ENCODE data around the gene INAFM1. TPM values are rescaled to one million over a fixed set of nuclear protein-coding genes. Genes with fewer than 3 reads are reported as not detected.
A peak's percentile ranks its signal among the peaks of the same experiment; 100 is the strongest.
"Not testable (repeated sequence)": the region's sequence is repeated elsewhere in the genome, so short reads cannot be mapped to it uniquely, and the experiment has no call there.

Gene INAFM1
- polyA plus RNA-seq, 2 donors: 5.6 to 7.4 TPM

DNA sequence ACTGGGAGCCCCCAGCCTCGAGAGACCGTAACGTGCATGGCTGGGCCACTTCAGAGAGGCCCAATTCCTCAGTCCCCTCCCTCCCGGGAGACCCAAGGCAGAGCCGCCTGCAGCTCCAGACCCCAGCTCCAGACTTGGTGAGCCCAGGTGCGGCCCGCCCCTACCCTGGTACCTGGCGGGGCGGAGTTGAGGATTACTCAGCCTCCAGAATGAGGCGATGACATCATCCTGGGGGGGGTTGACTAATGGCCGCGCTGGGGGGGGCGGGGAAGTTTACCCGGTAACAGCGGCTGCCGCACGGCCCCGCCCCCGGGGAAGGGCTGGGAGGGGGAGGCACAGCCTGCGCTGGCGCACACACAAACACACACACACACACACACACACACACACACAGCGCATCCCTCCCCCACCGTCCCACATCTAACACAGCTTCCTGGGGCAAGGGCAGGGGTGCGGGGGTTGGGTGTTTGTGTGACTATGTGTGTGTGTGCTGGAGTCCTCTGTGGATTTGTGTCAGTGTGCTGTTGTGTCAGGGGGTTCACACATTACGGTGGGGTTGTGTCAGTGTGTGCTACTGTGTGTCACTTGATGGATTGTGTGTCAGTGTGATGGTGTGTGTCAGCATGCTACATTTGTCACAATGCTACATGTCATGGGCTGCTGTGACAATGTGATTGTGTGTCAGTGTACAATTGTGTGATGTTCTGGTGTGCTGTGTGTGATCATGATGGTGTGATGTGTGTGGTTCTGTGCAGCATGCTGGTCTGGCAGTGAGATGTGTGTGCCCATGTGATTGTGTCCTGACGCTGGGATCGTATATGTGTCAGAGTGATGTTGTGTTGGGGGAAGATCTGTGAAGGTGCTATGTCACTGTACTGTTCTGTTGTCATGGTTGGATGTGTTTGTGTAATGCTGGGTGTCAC lies 33.4 kb upstream of the INAFM1 start:
- Histone ChIP-seq H3K27ac (ENCODE audit: low read depth in 2 of 2, low read length in 1 of 2) (no peak overlapping the region), H3K36me3 (ENCODE audit: control insufficient read depth in 2 of 2, insufficient read depth in 2 of 2, low read length in 1 of 2) (no peaks in the 10 kb centered on the region), H3K27me3 (ENCODE audit: control insufficient read depth in 1 of 2, insufficient read depth in 2 of 2, low read length in 2 of 2) (no peaks in the 10 kb centered on the region), H3K9me3 (ENCODE audit: control insufficient read depth in 2 of 2, insufficient read depth in 1 of 2, low read depth in 1 of 2, low read length in 1 of 2) (no peaks in the 10 kb centered on the region), H3K4me1 (ENCODE audit: control insufficient read depth in 2 of 2, insufficient read depth in 2 of 2, low read length in 1 of 2) (peaks cover 0 to 14% of the 10 kb centered on the region in 2 donors), H3K4me3 (ENCODE audit: low read depth in 1 of 2, low read length in 2 of 2) (no peak overlapping the region)
- 6 to 7% methylated on average over 24 to 27 of the region's 27 CpGs for WGBS, 2 donors

DNA sequence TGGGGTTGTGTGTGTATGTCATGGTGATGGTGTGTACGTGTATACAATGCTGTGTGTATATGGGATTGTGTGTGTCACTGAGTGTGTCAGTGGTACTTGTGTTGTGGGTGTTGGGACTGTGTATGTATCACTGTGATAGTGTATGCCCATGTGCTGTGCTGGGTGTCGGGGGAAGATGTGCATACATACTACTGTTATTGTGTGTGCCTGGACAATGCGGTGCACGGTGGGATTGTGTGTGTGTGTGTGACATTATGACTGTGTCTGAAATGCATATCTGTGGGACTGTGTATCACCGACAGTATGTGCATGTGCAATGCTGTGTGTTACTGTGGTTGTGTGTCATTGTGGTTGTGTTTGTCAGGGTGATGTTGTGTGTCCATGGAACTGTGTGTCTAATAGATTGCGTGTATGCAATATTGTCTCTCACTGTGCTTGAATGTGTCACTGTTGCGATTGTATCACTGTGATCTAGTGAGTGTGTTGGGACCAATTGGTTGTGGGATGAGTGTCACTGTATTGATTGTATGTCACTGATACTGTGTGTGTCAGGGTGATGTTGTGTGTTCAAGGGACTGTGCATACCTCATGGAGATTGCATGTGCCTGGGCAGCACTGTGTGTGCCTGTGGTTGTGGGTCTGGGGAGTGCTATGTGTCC lies 32.6 kb upstream of the INAFM1 start:
- WGBS, 2 donors: 78 to 80% methylated on average over 7 of the region's 7 CpGs
- no peaks in the 10 kb centered on the region for H3K27me3 ChIP-seq (ENCODE audit: control insufficient read depth in 1 of 2, insufficient read depth in 2 of 2, low read length in 2 of 2)
- H3K4me3 ChIP-seq (ENCODE audit: low read depth in 1 of 2, low read length in 2 of 2): no peak overlapping the region
- H3K27ac ChIP-seq (ENCODE audit: low read depth in 2 of 2, low read length in 1 of 2): no peak overlapping the region
- H3K9me3 ChIP-seq (ENCODE audit: control insufficient read depth in 2 of 2, insufficient read depth in 1 of 2, low read depth in 1 of 2, low read length in 1 of 2): no peaks in the 10 kb centered on the region
- H3K4me1 ChIP-seq (ENCODE audit: control insufficient read depth in 2 of 2, insufficient read depth in 2 of 2, low read length in 1 of 2): peaks cover 0 to 14% of the 10 kb centered on the region in 2 donors
- no peaks in the 10 kb centered on the region for H3K36me3 ChIP-seq (ENCODE audit: control insufficient read depth in 2 of 2, insufficient read depth in 2 of 2, low read length in 1 of 2)

DNA sequence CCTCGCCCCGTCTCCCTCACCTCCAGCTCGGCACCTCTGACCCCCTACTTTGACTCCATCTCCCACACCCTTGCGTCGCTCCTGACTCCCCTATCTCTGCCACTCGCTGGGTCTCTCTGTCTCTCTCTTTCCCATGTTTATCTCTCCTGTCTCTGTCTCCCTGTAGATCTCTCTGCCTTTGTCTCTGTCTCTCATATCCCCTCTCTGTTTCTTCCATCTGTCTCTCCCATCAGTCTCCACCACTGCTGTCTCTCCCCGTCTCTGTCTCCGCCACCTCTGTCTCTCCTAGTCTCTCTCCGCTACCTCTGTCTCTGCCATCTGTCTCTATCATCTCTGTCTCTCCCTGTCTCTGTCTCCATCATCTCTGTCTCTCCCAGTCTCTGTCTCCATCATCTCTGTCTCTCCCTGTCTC lies 31.3 kb upstream of the INAFM1 start:
- no peaks in the 10 kb centered on the region for H3K27me3 ChIP-seq (ENCODE audit: control insufficient read depth in 1 of 2, insufficient read depth in 2 of 2, low read length in 2 of 2)
- peak overlapping the region in 1 of 2 donors; percentile 11 for H3K4me3 ChIP-seq (ENCODE audit: low read depth in 1 of 2, low read length in 2 of 2)
- no peaks in the 10 kb centered on the region for H3K9me3 ChIP-seq (ENCODE audit: control insufficient read depth in 2 of 2, insufficient read depth in 1 of 2, low read depth in 1 of 2, low read length in 1 of 2)
- peak overlapping the region in 1 of 2 donors; percentile 35 for H3K27ac ChIP-seq (ENCODE audit: low read depth in 2 of 2, low read length in 1 of 2)
- peaks cover 0 to 14% of the 10 kb centered on the region in 2 donors for H3K4me1 ChIP-seq (ENCODE audit: control insufficient read depth in 2 of 2, insufficient read depth in 2 of 2, low read length in 1 of 2)
- H3K36me3 ChIP-seq (ENCODE audit: control insufficient read depth in 2 of 2, insufficient read depth in 2 of 2, low read length in 1 of 2): no peaks in the 10 kb centered on the region
- WGBS, 2 donors: 22% methylated on average over 8 to 9 of the region's 9 CpGs

DNA sequence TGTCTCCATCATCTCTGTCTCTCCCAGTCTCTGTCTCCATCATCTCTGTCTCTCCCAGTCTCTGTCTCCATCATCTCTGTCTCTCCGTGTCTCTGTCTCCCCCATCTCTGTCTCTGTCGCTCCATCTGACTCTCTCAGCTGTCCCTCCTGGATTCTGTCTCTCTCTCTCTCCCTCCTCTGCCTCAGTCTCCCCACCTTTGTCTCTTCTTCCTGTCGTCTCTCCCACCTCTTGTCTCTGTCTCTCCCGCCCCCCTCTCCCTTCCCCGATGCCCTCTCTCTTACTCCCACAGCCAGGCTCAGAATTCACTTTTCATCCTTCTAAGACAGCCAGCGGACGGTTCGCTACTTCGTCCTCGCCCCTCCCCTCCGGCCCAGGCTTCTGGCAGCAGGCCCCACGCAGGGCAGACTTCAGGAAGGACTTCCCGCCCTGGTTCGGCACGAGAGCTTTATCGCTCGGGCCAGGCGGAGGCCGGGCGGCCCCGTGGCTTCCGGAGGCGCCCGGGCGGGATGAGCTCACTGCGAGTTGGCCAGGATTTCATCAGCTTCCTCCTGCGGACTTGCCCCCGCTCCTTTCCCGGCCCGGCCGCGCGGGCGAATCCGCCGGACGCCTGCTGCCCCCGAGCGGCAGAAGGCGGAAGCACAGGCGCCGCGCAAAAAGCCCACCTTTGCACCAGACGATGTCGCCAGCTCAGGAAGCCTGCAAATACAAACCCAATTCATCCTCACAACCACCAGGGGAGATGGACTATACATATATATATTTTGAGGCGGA lies 30.7 kb upstream of the INAFM1 start:
- Histone ChIP-seq H3K36me3 (ENCODE audit: control insufficient read depth in 2 of 2, insufficient read depth in 2 of 2, low read length in 1 of 2) (no peaks in the 10 kb centered on the region), H3K4me1 (ENCODE audit: control insufficient read depth in 2 of 2, insufficient read depth in 2 of 2, low read length in 1 of 2) (peaks cover 0 to 14% of the 10 kb centered on the region in 2 donors), H3K4me3 (ENCODE audit: low read depth in 1 of 2, low read length in 2 of 2) (peak overlapping the region; percentile 2 to 29), H3K9me3 (ENCODE audit: control insufficient read depth in 2 of 2, insufficient read depth in 1 of 2, low read depth in 1 of 2, low read length in 1 of 2) (no peaks in the 10 kb centered on the region), H3K27ac (ENCODE audit: low read depth in 2 of 2, low read length in 1 of 2) (peak overlapping the region; percentile 28 to 81), H3K27me3 (ENCODE audit: control insufficient read depth in 1 of 2, insufficient read depth in 2 of 2, low read length in 2 of 2) (no peaks in the 10 kb centered on the region)
- WGBS, 2 donors: 2% methylated on average over 46 of the region's 46 CpGs

- WGBS, 2 donors: 33 to 36% methylated on average over 25 of the region's 25 CpGs
- Histone ChIP-seq H3K36me3 (ENCODE audit: control insufficient read depth in 2 of 2, insufficient read depth in 2 of 2, low read length in 1 of 2) (no peaks in the 10 kb centered on the region), H3K4me1 (ENCODE audit: control insufficient read depth in 2 of 2, insufficient read depth in 2 of 2, low read length in 1 of 2) (peaks cover 0 to 7% of the 10 kb centered on the region in 2 donors), H3K27me3 (ENCODE audit: control insufficient read depth in 1 of 2, insufficient read depth in 2 of 2, low read length in 2 of 2) (no peaks in the 10 kb centered on the region), H3K27ac (ENCODE audit: low read depth in 2 of 2, low read length in 1 of 2) (no peak overlapping the region), H3K9me3 (ENCODE audit: control insufficient read depth in 2 of 2, insufficient read depth in 1 of 2, low read depth in 1 of 2, low read length in 1 of 2) (no peaks in the 10 kb centered on the region), H3K4me3 (ENCODE audit: low read depth in 1 of 2, low read length in 2 of 2) (no peak overlapping the region)
These were observed 27.2 kb upstream of the INAFM1 start for GRCh38 chr19:47247308-47247990.

GRCh38 chr19:47253016-47253415 lies 21.7 kb upstream of the INAFM1 start:
- not testable (repeated sequence) for H3K27me3 ChIP-seq (ENCODE audit: control insufficient read depth in 1 of 2, insufficient read depth in 2 of 2, low read length in 2 of 2); H3K9me3 ChIP-seq (ENCODE audit: control insufficient read depth in 2 of 2, insufficient read depth in 1 of 2, low read depth in 1 of 2, low read length in 1 of 2); H3K4me1 ChIP-seq (ENCODE audit: control insufficient read depth in 2 of 2, insufficient read depth in 2 of 2, low read length in 1 of 2); H3K27ac ChIP-seq (ENCODE audit: low read depth in 2 of 2, low read length in 1 of 2); H3K36me3 ChIP-seq (ENCODE audit: control insufficient read depth in 2 of 2, insufficient read depth in 2 of 2, low read length in 1 of 2); H3K4me3 ChIP-seq (ENCODE audit: low read depth in 1 of 2, low read length in 2 of 2)
- 76 to 79% methylated on average over 8 of the region's 8 CpGs for WGBS, 2 donors

DNA sequence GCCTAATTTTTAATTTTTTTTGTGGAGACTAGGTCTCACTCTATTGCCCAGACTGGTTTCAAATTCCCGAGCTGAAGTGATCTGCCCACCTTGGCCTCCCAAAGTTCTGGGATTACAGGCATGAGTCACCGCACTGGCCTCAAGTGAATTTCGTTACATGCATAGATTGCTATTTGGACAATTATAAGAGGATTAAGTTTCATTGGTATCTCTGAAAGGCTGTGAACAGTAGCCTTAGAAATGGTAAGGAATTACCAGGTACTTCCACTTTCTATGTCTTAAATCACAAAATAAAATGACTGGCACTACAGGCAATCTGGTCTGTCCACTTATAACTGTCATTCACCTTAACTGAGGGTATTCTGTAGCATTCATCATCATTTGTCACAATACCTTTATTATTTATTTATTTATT lies 21.2 kb upstream of the INAFM1 start:
- Histone ChIP-seq H3K9me3 (ENCODE audit: control insufficient read depth in 2 of 2, insufficient read depth in 1 of 2, low read depth in 1 of 2, low read length in 1 of 2) (no peaks in the 10 kb centered on the region), H3K36me3 (ENCODE audit: control insufficient read depth in 2 of 2, insufficient read depth in 2 of 2, low read length in 1 of 2) (no peaks in the 10 kb centered on the region), H3K4me3 (ENCODE audit: low read depth in 1 of 2, low read length in 2 of 2) (no peak overlapping the region), H3K27me3 (ENCODE audit: control insufficient read depth in 1 of 2, insufficient read depth in 2 of 2, low read length in 2 of 2) (no peaks in the 10 kb centered on the region), H3K4me1 (ENCODE audit: control insufficient read depth in 2 of 2, insufficient read depth in 2 of 2, low read length in 1 of 2) (peaks cover 0 to 12% of the 10 kb centered on the region in 2 donors), H3K27ac (ENCODE audit: low read depth in 2 of 2, low read length in 1 of 2) (no peak overlapping the region)
- WGBS, 2 donors: 47 to 58% methylated on average over 3 of the region's 3 CpGs

GRCh38 chr19:47253970-47254369 lies 20.7 kb upstream of the INAFM1 start:
- 88 to 91% methylated on average over 5 of the region's 5 CpGs for WGBS, 2 donors
- Histone ChIP-seq H3K4me3 (ENCODE audit: low read depth in 1 of 2, low read length in 2 of 2) (no peak overlapping the region), H3K27ac (ENCODE audit: low read depth in 2 of 2, low read length in 1 of 2) (no peak overlapping the region), H3K9me3 (ENCODE audit: control insufficient read depth in 2 of 2, insufficient read depth in 1 of 2, low read depth in 1 of 2, low read length in 1 of 2) (no peaks in the 10 kb centered on the region), H3K4me1 (ENCODE audit: control insufficient read depth in 2 of 2, insufficient read depth in 2 of 2, low read length in 1 of 2) (peaks cover 0 to 13% of the 10 kb centered on the region in 2 donors), H3K27me3 (ENCODE audit: control insufficient read depth in 1 of 2, insufficient read depth in 2 of 2, low read length in 2 of 2) (no peaks in the 10 kb centered on the region), H3K36me3 (ENCODE audit: control insufficient read depth in 2 of 2, insufficient read depth in 2 of 2, low read length in 1 of 2) (peaks cover 0 to 4% of the 10 kb centered on the region in 2 donors)
